BJ (cell line): ENCODE data around the gene CCDC27. TPM values are rescaled to one million over a fixed set of nuclear protein-coding genes. Genes with fewer than 3 reads are reported as not detected.

Source experiments
- CTCF ChIA-PET: fragments of 350-600 bp; formaldehyde crosslinking; extraction: SDS; loops from one replicate; lab custom pipeline; 2021; ENCODE audit warnings: antibody characterized with exemption, inconsistent platforms; lab: Yijun Ruan, JAX
- POLR2A ChIA-PET: fragments of 300-600 bp; sonication (Branson Sonifier 250); formaldehyde crosslinking; extraction: SDS; loops from one replicate; lab custom pipeline; 2021; ENCODE audit warnings: antibody characterized with exemption; lab: Charles Lee
- DNase-seq: peaks from one replicate; pipeline ENCODE4 v3.0.0-alpha.2; 2011; ENCODE audit warnings: low read depth
- H3K27me3 ChIP-seq: 2 replicates; pipeline ENCODE4 v1.6.0; 2011; ENCODE audit warnings: low read length; ENCODE audit not compliant: control insufficient read depth, insufficient read depth
- H3K36me3 ChIP-seq: 2 replicates; pipeline ENCODE4 v1.5.1; 2011; ENCODE audit warnings: low read length; ENCODE audit not compliant: control insufficient read depth, insufficient read depth
- H3K4me3 ChIP-seq: 2 replicates; pipeline ENCODE4 v1.5.1; 2011; ENCODE audit warnings: low read depth, mild to moderate bottlenecking, control low read depth, low read length
- polyA plus RNA-seq: library from polyadenylated mRNA; depleted of rRNA; stranded (reverse); fragments of >200 nt; gene quantifications from 2 replicates; pipeline ENCODE4 v1.2.3, GENCODE V29; 2011
- TF ChIP-seq, protein P1 (sequence below): IDR thresholded peaks from 2 replicates; pipeline ENCODE4 v1.5.1; 2011; ENCODE audit warnings: low read depth, mild to moderate bottlenecking, control low read depth, inconsistent platforms, low read length, moderate library complexity; ENCODE audit not compliant: insufficient read depth

Gene CCDC27
- polyA plus RNA-seq, 1 experiment = not detected

DNA sequence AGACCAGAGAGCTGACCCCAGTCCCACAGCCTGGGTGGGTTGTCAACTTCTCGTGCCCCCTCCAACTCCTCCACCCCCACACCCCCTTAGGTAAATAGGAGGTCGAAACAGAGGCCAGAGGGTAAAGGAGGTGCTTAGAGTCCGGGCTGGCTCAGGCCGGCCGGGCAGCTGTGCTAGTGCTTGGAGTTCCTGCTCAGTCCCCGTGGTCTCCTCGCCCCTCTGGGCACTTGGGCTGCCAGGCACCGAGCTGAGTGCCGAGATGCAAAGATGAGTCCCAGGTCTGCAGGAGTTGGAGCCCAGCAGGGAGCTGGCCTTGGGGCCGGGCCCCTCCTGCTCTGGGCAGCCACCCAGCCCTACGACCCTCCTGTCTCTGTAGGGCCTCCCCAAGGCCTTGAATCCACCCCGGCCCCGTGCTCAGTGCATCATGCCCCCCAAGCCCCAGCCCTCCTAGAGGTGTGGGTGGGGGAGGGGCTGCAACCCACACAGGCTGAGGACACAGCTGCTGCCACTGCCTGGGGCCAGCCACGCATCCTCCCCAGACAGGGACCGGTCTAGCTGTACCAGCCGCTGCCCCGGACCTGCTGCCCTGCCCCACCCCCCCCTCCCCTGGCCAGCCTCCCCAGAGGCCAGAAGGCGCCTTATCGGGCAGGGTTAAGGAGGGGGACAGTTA lies 22.2 kb downstream of the CCDC27 start:
- H3K4me3 ChIP-seq = no peak overlapping the region
- H3K36me3 ChIP-seq = peaks cover 4% of the 10 kb centered on the region
- TF ChIP-seq, protein P1, sequence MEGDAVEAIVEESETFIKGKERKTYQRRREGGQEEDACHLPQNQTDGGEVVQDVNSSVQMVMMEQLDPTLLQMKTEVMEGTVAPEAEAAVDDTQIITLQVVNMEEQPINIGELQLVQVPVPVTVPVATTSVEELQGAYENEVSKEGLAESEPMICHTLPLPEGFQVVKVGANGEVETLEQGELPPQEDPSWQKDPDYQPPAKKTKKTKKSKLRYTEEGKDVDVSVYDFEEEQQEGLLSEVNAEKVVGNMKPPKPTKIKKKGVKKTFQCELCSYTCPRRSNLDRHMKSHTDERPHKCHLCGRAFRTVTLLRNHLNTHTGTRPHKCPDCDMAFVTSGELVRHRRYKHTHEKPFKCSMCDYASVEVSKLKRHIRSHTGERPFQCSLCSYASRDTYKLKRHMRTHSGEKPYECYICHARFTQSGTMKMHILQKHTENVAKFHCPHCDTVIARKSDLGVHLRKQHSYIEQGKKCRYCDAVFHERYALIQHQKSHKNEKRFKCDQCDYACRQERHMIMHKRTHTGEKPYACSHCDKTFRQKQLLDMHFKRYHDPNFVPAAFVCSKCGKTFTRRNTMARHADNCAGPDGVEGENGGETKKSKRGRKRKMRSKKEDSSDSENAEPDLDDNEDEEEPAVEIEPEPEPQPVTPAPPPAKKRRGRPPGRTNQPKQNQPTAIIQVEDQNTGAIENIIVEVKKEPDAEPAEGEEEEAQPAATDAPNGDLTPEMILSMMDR = no peak
- no peak for DNase-seq
- CTCF ChIA-PET = interaction anchor here (0.7 to 1.4 kb wide), 3 partner anchors 13 to 321 kb away, joined by 3 read pairs; no protein-coding TSS in a partner anchor
- H3K27me3 ChIP-seq = no peaks in the 10 kb centered on the region
- POLR2A ChIA-PET = no interaction called here

DNA sequence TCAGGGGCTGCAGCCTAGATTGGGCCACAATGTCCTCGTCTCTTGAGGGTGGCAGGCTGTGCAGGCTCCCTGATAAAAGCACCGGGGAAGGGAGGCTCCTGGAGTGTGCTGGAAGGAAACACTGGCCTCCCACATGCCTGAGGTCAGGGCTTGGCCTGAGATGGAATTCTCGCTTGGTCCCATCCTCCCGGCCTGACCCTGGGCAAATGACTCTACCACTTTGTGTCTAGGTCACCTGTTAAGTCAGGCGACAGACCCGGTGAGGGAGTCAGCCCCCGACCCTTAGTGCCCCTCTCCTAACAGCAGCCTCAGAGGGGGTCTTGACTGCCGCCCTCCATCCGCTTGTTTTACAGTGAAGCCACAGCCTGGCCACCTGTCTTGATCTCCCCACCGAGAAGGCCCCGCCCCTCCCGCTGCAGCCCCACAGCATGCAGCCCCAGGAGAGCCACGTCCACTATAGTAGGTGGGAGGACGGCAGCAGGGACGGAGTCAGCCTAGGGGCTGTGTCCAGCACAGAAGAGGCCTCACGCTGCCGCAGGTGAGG lies 22.8 kb downstream of the CCDC27 start:
- H3K27me3 ChIP-seq = no peaks in the 10 kb centered on the region
- POLR2A ChIA-PET = no interaction called here
- TF ChIP-seq, protein P1 = no peak
- CTCF ChIA-PET = no interaction called here
- H3K4me3 ChIP-seq = no peak overlapping the region
- H3K36me3 ChIP-seq = peaks cover 8% of the 10 kb centered on the region
- DNase-seq = no peak

DNA sequence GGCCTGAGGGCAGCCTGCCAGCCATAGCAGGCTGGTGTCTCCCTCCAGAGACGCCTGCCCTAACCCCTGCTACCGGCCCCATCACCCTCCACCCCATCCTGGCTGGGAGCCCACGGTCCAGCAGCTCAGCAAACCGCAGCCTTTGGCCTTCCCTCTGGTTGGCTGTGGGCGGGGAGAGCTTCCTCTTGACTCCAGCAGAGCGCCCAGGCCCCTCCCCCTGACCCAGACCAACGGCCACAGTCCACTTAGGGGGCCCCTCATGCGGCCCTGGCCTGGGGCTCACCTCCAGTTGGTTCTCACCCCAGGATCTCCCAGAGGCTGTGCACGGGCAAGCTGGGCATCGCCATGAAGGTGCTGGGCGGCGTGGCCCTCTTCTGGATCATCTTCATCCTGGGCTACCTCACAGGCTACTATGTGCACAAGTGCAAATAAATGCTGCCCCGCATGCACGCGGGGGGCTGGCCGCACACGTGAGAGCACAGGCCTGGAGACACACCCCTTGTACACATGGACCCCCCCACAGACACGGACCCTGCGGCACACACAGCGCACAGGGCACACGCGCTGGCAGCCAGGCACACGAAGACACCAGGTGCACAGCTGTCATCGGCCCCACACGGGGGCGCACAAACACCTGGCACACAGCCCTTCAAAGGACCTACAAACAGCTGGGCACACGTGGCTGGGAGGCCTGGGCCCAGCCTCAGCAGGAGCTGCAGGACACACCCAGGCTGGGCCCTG lies 23.4 kb downstream of the CCDC27 start:
- Histone ChIP-seq H3K27me3 (no peaks in the 10 kb centered on the region), H3K36me3 (peaks cover 10% of the 10 kb centered on the region), H3K4me3 (no peak overlapping the region)
- TF ChIP-seq, protein P1 = peak; percentile 14; the same call in 1 of the 2 replicates
- DNase-seq = no peak
- ChIA-PET CTCF (no interaction called here), POLR2A (no interaction called here)

DNA sequence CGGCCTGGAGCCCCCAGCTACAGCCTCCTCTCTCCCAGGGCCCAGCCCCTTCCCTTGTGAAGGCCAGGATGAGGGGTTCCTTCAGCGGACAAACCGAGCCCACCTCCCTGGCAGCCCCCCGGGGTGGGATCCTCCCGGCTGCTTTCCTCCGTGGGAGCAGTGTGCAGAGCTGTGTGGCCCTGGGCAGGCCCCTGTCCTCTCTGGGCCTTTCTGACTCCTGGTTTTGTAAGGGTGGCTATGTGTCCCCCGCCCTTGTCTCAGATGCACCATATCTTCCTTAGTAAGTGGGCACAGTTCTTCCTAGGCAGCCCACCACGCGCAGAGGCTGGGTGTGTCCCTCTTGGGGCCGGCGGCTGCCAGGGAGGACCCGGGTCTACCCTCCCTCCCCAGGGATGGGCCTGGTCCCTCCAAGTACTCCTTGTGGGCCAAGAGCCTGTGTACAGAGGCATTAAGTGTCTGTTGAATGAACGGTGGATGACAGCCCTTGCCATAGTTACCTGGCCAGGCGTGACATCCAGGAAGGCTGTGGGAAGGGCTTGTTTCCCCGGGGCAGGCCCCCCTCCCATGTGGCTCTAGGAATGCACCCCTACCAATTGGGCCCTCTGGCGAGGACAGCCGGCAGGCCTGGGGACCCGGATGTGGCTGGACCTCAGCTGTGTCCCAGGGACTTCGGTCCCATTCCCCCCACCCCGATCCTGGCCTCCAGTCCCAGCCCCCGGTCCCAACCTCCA lies 24.1 kb downstream of the CCDC27 start:
- no peak for DNase-seq
- POLR2A ChIA-PET = no interaction called here
- CTCF ChIA-PET = no interaction called here

More for the DNA sequence above, 24.1 kb downstream of the CCDC27 start:
- H3K4me3 ChIP-seq = no peak overlapping the region
- peaks cover 15% of the 10 kb centered on the region for H3K36me3 ChIP-seq
- no peaks in the 10 kb centered on the region for H3K27me3 ChIP-seq
- TF ChIP-seq, protein P1 = no peak
